SKM-1 treated with dmso at 0.1 percent for 144 hours (cell line): Measurements from ENCODE around the gene URGCP.

Source experiments
- DNase-seq: peaks from one replicate; lab custom pipeline; 2025; ENCODE audit not compliant: unreplicated experiment; lab: John Stamatoyannopoulos, UW

The URGCP gene

GRCh38 chr7:43906331-43907010, at the start of gene URGCP:
TSS of gene URGCP (minus strand) at chr7:43906596. CDS start at chr7:43906575, 21 bp downstream.
- DNase-seq, result peak; percentile 14

- DNase-seq, result no peak
Observed at GRCh38 chr7:43956027-43956426, 49.6 kb upstream of the URGCP start.

GRCh38 chr7:43954524-43955228, 48.3 kb upstream of the URGCP start:
- DNase-seq, result peak; percentile 18

- DNase-seq, result no peak
Observed at GRCh38 chr7:43953071-43953470, 46.7 kb upstream of the URGCP start.

- no peak for DNase-seq
Observed at GRCh38 chr7:43952028-43952427, 45.6 kb upstream of the URGCP start.

GRCh38 chr7:43944286-43944685, 37.9 kb upstream of the URGCP start:
- no peak for DNase-seq

GRCh38 chr7:43943417-43944187, 37.2 kb upstream of the URGCP start:
- DNase-seq, result peak; percentile 25

- DNase-seq, result no peak
Observed at GRCh38 chr7:43942997-43943396, 36.6 kb upstream of the URGCP start.

GRCh38 chr7:43942250-43942649, 35.9 kb upstream of the URGCP start:
- DNase-seq, result no peak

GRCh38 chr7:43938892-43939482, 32.6 kb upstream of the URGCP start:
- DNase-seq, result no peak

- no peak for DNase-seq
Observed at GRCh38 chr7:43937444-43937843, 31.0 kb upstream of the URGCP start.

- no peak for DNase-seq
Observed at GRCh38 chr7:43933902-43934560, 27.6 kb upstream of the URGCP start.

GRCh38 chr7:43931346-43931745, 24.9 kb upstream of the URGCP start:
- DNase-seq, result no peak

- no peak for DNase-seq
Observed at GRCh38 chr7:43929529-43930457, 23.4 kb upstream of the URGCP start.

GRCh38 chr7:43927810-43928209, 21.4 kb upstream of the URGCP start:
- DNase-seq, result no peak

- DNase-seq, result no peak
Observed at GRCh38 chr7:43926798-43927123, 20.4 kb upstream of the URGCP start.

GRCh38 chr7:43925984-43926797, 19.8 kb upstream of the URGCP start, which contains the start of gene UBE2D4:
TSS of gene UBE2D4 (plus strand) at chr7:43926436. CDS start at chr7:43926533, 97 bp downstream.
- DNase-seq, result peak; percentile 77

- DNase-seq, result no peak
Observed at GRCh38 chr7:43922726-43923125, 16.3 kb upstream of the URGCP start.

GRCh38 chr7:43921423-43921822, 15.0 kb upstream of the URGCP start:
- no peak for DNase-seq
